Muscle of arm (tissue), 12 donors: ENCODE results near the gene ZNF496. TPM values are rescaled to one million over a fixed set of nuclear protein-coding genes. Genes with fewer than 3 reads are reported as not detected.
"Not testable (repeated sequence)": the region's sequence is repeated elsewhere in the genome, so short reads cannot be mapped to it uniquely, and the experiment has no call there.

ENCODE experiments used
- DNase-seq: peaks from one replicate; pipeline ENCODE4 v3.0.0-alpha.2; 2013
- polyA plus RNA-seq, 12 donors: library from polyadenylated mRNA; unstranded; fragments of 120-200 nt; gene quantifications; one replicate each; pipeline ENCODE4 v1.2.1, GENCODE V29; 2013; ENCODE audit not compliant: insufficient read length in 12 of 12

ZNF496 gene
- polyA plus RNA-seq, 12 donors, result 22.1 to 36.5 (median 27.1) TPM; not detected in 1

- DNase-seq, result peak; percentile 76
Observed at GRCh38 chr1:247360991-247361731, 29.5 kb upstream of the ZNF496 start.

DNA sequence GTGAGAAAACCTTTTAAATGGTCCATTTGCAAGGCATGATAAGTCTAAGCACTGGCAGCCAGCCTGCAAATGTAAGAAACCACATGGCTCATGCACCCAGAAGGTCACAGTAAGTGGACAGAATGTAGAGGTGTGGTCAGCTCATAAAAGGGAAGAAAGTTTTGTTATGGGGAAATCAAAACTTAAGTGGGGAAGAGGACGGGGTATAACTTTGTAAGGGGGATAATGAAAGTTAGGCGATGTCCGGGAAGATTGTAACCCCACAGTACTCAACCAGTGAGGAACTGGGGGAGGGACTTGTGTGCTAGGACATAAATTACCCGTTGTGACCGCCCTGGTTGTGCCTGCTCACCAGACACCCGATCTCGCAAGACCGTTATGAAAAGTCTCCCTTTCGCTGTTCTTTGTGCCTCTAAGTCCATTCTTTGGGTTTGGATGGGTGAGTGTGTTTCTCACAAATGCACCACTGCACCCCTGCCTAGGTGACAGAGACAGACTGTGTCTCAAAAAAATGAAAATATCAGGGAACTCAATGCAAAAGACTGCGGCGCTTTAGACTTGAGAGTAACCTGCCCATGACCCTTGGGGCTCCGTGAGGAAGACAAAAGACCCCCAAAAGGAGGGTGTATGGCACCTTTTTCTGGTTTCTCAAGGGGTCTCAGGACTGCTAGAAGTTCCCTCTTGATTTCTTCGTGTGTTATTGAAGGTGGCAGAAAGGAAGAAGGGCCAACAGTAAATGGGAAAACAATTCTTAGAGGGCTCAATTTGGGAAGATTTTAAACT is 28.6 kb upstream of the ZNF496 start:
- DNase-seq, result no peak

GRCh38 chr1:247359559-247359958 is 27.9 kb upstream of the ZNF496 start:
- no peak for DNase-seq

GRCh38 chr1:247358920-247359319 is 27.3 kb upstream of the ZNF496 start:
- DNase-seq, result no peak

DNA sequence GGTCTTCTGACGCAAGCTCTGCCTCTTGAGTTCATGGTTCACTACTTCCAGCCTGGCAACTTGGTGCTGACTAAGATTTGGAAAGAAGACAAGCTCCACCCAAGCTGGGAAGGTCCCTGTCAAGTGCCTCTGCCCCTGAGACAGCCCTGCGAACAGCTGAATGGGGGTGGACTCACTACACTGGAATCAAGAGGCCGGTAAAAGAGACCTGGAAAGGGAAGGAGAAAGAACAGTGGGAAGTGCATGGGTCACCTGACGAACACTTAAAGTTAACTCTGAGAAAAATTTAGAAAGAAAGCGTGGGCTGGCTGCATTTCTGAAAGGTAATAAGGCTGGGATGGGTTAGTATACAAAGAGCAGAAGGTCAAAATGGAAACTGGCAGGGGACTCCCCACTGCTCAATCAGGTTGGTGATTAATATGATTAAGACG is 26.1 kb upstream of the ZNF496 start:
- no peak for DNase-seq

GRCh38 chr1:247357052-247357780 is 25.5 kb upstream of the ZNF496 start:
- DNase-seq, result peak; percentile 8

- not testable (repeated sequence) for DNase-seq
Observed at GRCh38 chr1:247355160-247355559, 23.5 kb upstream of the ZNF496 start.

DNA sequence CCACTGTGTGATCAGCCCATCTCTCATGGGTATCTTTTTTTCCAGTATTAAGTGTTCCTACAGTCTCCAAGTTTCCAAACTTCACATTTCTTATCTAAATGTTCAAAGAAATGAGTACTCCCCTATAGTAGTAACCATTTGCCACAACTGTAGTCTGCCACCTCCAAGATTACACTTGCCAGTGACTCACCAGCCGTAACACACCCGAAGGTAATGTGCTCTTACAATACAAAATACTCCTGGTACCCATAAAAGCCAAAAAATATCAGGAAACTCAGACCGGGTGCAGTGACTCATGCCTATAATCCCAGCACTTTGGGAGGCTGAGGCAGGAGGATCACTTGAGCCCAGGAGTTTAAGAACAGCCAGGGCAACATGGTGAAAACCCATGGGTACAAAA is 20.5 kb upstream of the ZNF496 start:
- no peak for DNase-seq

DNA sequence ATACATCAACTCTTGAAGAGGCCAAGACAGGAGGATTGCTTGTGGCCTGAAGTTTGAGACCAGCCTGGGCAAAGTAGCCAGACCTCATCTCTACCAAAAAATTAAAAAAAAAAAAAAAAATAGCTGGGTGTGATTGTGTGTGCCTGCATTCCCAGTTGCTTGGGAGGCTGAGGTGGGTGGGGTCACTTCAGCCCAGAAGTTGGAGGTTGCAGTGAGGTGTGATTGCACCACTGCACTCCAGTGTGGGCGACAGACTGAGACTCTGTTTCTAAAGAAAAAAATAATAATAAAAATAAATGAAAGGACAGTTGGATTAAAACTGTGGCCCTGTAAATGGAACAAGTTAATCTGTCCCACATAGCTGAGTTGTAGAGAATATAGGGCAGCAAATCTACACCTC is 18.9 kb upstream of the ZNF496 start:
- no peak for DNase-seq

- peak; percentile 32 for DNase-seq
Observed at GRCh38 chr1:247347477-247348222, 16.0 kb upstream of the ZNF496 start.

GRCh38 chr1:247345881-247346280 is 14.2 kb upstream of the ZNF496 start:
- no peak for DNase-seq

GRCh38 chr1:247343801-247344200 is 12.1 kb upstream of the ZNF496 start:
- DNase-seq, result no peak

- DNase-seq, result no peak
Observed at GRCh38 chr1:247338723-247339275, 7.1 kb upstream of the ZNF496 start.

DNA sequence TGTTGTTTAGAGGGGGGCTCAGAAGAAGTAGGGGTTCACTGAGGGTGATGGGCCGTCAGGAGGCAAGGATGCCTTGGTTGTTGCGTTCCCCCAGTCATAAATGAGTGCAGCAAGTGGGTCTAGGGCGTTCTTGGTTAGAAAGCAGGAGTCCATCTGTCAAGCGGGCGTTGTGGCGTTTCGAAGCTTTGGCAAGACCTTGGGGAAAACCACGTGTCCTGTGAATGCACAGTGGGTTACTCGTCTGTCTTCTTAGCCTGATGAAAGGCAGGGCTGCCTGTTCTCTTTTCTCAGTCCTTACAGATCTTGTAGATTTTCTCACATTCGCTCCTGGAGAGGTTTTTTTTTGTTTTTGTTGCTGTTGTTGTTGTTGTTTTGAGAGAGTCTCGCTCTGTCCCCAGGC is 6.3 kb upstream of the ZNF496 start:
- DNase-seq, result no peak

- DNase-seq, result no peak
Observed at GRCh38 chr1:247337250-247337746, 5.6 kb upstream of the ZNF496 start.

GRCh38 chr1:247336390-247336789 is 4.7 kb upstream of the ZNF496 start:
- DNase-seq, result no peak

DNA sequence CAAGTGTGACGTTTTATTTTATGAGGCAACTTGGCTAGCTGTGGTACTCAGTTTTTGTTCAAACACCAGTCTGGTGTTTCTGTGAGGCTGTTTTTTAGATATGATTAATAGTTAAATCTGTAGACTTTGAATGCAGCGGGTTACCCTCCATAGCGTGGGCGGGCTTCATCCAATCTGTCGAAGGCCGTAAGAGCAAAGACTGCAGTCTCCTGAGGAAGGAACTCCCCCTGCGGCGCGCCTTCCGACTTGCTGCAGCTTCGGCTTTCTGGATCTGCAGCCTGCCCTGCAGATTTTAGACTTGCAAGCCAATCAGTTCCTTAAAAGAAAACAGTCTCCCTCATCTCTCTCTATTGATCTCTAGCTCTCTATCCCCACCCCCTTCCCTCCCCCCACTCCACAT is 4.2 kb upstream of the ZNF496 start:
- DNase-seq, result no peak

DNA sequence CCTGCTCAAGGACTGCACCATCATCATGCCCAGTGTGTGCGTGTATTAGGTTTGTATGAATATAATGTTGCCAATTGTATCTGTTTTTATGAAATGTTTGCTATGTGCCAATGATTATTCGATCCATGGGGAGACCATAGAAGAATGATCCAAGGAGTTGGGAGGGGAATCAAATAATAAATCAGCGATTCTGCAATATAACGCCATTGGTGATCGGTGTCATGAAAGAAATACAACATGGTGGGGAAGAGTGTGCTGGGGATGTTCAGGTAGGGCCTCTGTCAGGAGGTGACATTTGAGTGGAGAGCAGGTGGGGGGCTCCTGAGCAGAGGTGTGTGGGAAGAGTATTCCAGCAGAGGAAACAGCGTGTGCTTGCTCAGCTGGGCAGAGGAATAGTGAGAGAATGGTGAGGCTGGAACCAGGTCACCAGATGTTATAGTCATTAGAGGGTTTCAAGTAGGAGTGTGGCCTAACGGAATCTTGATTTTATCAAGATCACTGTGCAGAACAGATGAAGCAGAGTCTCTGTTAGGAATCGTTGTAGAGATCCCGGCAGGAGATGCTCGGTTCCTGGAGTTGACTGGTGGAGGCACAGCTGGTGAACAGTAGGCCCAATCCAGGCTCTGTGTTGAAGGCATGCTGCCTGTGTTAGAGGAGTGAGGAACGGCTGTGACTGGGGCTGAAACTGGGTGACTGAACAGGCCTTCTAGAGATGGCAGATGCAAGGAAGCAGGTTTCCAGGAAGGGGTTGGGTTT is 2.9 kb upstream of the ZNF496 start:
- DNase-seq, result no peak

DNA sequence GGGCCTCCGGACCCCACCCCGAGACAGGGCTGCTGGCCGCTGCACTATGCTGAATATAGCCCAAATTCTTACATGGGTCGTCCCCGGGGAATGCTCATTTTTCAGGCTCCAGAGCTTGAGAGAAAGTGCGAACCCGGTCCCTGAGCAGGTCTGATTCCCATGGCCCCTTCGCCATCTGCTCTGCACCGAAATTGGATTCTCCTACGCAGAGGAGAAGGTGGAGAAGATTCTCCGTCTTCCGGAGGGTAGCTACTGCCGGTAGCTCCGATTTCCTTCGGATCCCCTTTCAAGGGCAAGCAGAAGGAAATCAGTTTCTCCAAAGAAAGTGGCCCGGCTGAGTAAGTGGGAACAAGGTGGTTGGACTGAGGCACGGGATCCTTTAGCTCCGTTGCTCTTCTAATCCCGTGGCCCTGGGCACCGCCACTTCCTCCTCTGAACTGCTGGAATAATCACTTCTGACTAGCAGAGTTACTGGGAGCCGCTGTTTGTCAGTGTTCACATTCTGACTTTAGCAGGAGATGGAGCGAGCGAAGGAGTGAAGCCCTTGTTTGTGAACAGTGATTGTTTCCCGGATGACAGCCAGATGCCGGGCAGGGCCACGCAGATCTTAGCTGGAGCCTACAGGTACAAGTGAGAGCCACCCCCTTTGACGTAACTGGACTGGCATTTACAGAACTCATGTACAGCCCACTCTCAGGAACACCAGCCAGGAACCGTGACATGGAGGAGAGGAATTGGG is 1.1 kb upstream of the ZNF496 start:
- DNase-seq, result peak; percentile 41

DNA sequence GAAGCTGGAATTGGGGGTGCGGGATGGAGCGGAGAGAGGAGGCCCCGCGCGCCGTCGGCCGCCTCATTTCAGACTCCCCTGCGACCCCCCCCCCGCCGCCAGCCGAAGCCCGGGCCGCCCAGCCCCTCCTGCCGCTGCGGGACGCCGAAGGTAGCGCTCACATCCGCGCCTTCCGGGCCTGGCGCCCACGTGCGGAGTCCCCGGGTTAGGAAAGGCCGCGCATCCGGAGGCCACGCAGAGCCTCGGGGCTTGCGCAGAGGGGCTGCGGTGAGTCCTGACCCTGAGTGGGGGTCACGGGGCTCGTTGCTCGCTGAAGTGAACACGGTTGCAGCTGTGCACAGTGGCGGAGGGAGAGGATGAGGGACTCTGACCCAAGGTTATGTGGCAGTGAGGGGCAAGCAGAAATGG is 552 bp upstream of the ZNF496 start:
- DNase-seq, result peak; percentile 43
